HG03575 (cell line): ENCODE measurements around the gene FAM133A.

ENCODE experiments used
- ATAC-seq: cut with Tn5 transposase; IDR thresholded peaks from one replicate; pipeline ENCODE4 v1.9.1; 2021; ENCODE audit not compliant: unreplicated experiment, insufficient number of reproducible peaks, low FRiP score; ENCODE audit errors: extremely low read depth

Gene FAM133A

GRCh38 chrX:93673869-93674271 lies at the start of gene FAM133A:
TSS of gene FAM133A (plus strand) at chrX:93674206. CDS start at chrX:93709420, 35,214 bp downstream.
- ATAC-seq: no peak

- ATAC-seq: no peak
Observed at GRCh38 chrX:93637591-93637990, 36.4 kb upstream of the FAM133A start.

DNA sequence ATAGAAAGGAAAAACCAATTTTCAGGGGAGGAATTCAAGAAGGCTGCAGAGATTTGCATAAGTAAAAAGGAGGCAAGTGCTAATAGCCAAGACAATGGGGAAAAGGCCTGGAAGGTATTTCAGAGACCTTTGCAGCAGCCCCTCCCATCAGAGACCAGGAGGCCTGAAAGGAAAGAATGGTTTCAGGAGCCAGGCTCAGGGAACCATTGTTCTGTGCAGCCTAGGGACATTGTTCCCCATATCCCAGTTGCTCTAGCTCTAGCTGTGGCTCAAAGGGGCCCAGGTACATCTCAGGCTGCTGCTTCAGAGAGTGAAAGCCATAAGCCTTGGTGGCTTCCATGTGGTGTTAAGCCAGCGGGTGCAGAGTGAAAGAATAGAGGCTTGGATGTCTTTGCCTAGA lies 24.6 kb upstream of the FAM133A start:
- no peak for ATAC-seq

GRCh38 chrX:93660575-93660974 lies 13.4 kb upstream of the FAM133A start:
- no peak for ATAC-seq

DNA sequence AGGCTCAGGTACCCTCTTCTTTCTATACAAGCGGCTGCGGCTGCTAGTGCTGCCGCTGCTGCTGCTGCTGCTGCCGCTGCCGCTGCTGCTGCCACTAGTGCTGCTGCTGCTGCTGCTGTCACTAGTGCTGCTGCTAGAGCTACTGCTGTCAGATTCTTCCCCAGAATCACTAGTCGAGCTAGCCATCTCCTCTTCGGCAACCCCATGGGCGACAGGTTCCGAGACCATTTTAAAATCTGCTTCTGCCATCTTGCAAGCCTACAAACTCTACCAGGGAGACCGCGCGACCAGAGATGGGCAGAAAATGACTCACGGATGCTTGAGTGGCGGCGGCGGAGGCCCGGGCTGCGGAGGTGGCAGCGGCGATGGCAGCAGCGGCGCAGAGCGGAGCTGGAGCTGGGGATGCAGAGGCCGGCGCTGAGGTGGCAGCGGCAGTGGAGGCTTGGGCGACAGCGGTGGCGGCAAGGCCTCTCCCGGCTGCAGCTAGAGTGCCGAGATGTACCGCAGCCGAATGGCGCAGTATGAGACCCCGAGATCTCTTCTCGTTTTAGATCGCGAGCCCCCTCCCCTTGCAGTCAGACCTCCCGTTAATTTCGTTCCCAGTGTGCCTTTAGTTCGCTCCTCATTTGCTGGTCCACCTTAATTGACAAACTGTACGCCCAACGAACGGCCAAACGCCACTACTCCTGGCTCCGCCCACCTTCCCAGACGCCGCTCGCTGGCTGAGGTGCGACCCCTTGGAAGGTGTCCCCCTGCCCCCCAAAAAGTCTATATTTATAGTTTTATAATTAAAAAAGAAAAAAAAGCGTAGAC lies 744 bp upstream of the FAM133A start, which contains the start of gene NAP1L3:
Gene NAP1L3 (minus strand): TSS at position 523 of the 813 bp plus-strand sequence. CDS start 274 bp downstream, at position 249.
- ATAC-seq: no peak

DNA sequence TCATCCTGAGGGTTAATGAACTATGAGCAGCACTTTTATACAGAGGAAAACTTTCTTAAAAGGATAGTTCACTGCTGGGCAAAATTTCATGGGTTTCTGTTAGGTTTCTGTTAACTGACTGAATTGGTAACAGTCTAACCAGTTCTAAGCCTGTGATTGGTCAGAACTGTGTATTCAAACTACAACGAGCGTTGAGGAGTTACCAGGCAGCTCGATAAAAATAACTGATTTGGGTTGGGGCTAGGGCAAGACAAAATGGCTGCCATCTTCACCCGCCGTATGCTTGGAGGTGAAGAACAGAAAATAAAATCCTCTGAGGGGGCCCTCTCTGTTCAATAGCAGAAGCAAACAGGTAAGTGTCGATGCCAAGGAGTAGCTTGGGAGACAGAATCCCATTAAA lies 22.0 kb downstream of the FAM133A start:
- no peak for ATAC-seq

- ATAC-seq: no peak
Observed at GRCh38 chrX:93703701-93704100, 29.7 kb downstream of the FAM133A start.

DNA sequence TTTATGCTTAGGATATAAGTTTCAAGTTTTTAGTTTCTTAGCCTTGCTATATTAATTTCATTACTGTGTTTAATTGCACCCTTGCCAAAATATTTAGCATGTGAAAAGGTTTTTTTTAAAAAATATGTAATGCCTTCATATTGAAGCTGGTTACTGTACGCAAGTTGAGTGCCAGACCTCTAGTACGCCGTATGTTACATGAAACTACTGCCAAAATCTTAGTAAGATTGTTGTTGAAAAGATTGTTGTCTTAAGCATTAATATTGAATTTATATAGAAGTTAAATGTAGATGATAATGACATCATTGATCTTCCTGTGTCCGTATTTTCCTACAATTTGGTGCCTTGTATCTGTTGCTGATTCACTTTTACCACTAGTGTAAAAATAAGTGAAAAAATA lies 37.1 kb downstream of the FAM133A start:
- ATAC-seq: no peak

DNA sequence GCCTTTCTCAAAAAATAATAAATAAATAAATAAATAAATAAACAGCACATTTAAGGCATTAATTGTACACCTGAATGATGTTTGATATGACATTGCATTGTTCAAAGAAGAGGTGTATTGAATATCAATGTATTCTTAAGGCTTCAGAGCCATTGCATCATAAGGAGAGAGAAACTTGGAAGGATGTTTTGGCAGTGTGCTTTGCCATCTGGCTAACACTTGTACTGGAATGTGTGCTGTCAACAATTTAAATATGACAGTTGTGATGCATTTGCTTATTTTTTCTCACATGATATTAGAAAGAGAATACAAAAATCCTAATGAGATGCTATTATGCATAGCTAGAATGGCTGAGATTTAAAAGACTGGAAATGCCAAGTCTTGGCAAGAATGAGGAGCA lies 67.8 kb downstream of the FAM133A start:
- ATAC-seq: no peak

DNA sequence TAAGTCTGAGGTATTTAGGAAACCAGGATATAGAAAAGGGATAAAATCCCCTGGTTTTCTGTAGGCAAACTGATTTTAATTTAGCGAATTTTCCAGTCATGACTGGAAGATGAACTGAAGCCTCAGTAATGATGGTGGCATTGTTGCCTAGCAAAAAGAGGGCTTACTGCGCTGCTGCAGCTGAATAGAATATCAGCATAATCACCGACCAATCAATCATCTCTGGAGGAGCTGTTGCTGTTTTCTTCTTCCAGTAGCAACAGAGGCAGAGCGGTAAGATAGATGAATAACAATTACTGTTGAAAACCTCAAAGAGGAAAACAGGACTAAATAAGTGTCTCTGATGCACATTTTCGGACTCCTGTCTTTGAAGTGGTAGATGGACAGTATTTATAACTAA lies 86.2 kb downstream of the FAM133A start:
- ATAC-seq: no peak
